Thymus (tissue), 11 donors: Measurements from ENCODE around the gene MBNL2. TPM values are rescaled to one million over a fixed set of nuclear protein-coding genes. Genes with fewer than 3 reads are reported as not detected.

Experiments
- DNase-seq, 9 donors: peaks; one replicate each; pipeline ENCODE4 v3.0.0-alpha.2; 2013; ENCODE audit warnings: low spot score in 9 of 9, low read depth in 6 of 9, missing footprints in 1 of 9
- H3K27ac ChIP-seq, 2 donors: one replicate each; pipeline ENCODE4 v1.5.1; 2013; ENCODE audit warnings: control low read depth in 1 of 2, low read depth in 1 of 2, low read length in 1 of 2, mild to moderate bottlenecking in 1 of 2, moderate library complexity in 1 of 2
- H3K27me3 ChIP-seq, 2 donors: one replicate each; pipeline ENCODE4 v1.5.1; 2013; ENCODE audit warnings: low read length in 1 of 2; ENCODE audit not compliant: control insufficient read depth in 2 of 2, insufficient read depth in 1 of 2
- H3K36me3 ChIP-seq, 2 donors: one replicate each; pipeline ENCODE4 v1.5.1; 2013; ENCODE audit warnings: low read length in 1 of 2, mild to moderate bottlenecking in 1 of 2, moderate library complexity in 1 of 2; ENCODE audit not compliant: control insufficient read depth in 2 of 2, insufficient read depth in 2 of 2
- H3K4me1 ChIP-seq, 2 donors: one replicate each; pipeline ENCODE4 v1.5.1; 2013; ENCODE audit warnings: low read length in 2 of 2; ENCODE audit not compliant: control insufficient read depth in 2 of 2, insufficient read depth in 2 of 2
- H3K4me3 ChIP-seq, 2 donors: one replicate each; pipeline ENCODE4 v1.5.1; 2013; ENCODE audit warnings: low read length in 2 of 2, control low read depth in 1 of 2, mild to moderate bottlenecking in 1 of 2
- H3K9me3 ChIP-seq, 2 donors: one replicate each; pipeline ENCODE4 v1.5.1; 2013; ENCODE audit warnings: low read length in 1 of 2, mild to moderate bottlenecking in 1 of 2; ENCODE audit not compliant: control insufficient read depth in 2 of 2, insufficient read depth in 1 of 2
- WGBS: extraction: QIAGEN DNeasy Blood & Tissue Kit; methylation state at CpG from one replicate; pipeline ENCODE4 v1.1.7; 2013; 5-methylcytosine and 5-hydroxymethylcytosine counted together
- polyA plus RNA-seq: library from polyadenylated mRNA; stranded (reverse); fragments of 200-250 nt; gene quantifications from one replicate; pipeline ENCODE4 v1.2.3, GENCODE V29; 2013
- total RNA-seq: library from RNA; stranded (reverse); fragments of 120-200 nt; gene quantifications from one replicate; pipeline ENCODE4 v1.2.4, GENCODE V29; 2013
- donor health status: healthy.

Gene MBNL2
- total and polyA plus RNA-seq, 2 donors, result 22.7 to 27.1 TPM

DNA sequence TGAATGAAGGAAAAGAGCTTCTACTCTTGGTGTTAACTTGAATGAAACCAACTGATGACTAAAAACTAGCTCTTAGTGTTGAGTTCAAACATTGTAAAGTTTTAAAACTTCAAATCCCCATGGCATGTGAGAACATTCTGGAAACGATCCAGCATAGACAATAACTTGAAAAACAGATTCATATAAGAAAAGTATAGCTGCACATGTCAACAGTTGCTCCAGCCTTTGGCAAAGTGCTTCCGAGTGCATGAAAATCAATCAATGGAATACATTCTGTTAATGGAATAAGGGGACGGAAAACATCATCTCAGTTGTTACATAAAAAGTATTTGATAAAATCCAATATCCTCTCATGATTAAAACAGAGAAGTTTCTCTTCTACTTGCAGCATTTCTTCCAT is 89.8 kb downstream of the MBNL2 start:
- 97% methylated on average over 3 of the region's 3 CpGs for WGBS

DNA sequence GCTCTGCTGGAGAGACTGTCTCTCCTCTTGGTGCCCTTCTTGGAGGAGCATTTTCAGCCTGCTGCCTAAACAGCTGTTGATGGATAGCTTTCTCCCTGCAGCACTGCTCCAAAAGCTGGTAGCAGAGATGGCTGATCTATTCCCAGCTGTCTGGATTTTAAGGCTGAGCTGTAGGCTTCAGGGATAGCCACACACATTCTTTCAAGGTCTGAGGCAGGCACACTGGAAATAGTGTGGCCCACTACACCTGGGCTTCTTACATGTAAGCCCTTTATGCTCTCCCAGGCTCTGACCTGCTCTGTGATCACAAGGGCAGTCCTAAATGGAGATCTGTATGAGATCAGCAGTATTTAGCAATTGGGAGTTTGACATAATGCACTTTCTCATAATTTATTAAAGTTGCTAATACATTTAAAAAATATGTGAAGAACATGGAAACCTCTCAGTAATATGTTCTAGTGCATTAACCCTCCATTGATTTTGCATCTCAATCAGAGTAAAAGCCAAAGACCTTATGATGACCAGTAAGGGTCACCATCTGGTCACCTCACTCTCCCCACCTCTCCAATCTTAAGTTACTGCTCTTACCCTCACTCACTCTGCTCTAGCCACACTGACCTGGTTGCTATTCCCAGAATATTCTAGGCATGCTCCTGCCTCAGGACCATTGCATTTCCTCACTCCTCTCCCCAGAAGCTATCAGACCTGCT is 91.6 kb downstream of the MBNL2 start:
- Histone ChIP-seq H3K4me3 (no peak overlapping the region), H3K36me3 (peaks cover 0 to 2% of the 10 kb centered on the region in 2 donors), H3K27ac (no peak overlapping the region), H3K27me3 (no peaks in the 10 kb centered on the region), H3K4me1 (no peaks in the 10 kb centered on the region), H3K9me3 (no peaks in the 10 kb centered on the region)
- DNase-seq, result no peak

More for the DNA sequence above, 89.8 kb downstream of the MBNL2 start:
- no peak for DNase-seq
- H3K36me3 ChIP-seq, result peaks cover 0 to 2% of the 10 kb centered on the region in 2 donors
- H3K4me3 ChIP-seq, result no peak overlapping the region
- no peaks in the 10 kb centered on the region for H3K4me1 ChIP-seq
- H3K9me3 ChIP-seq, result no peaks in the 10 kb centered on the region
- H3K27ac ChIP-seq, result no peak overlapping the region
- no peaks in the 10 kb centered on the region for H3K27me3 ChIP-seq

DNA sequence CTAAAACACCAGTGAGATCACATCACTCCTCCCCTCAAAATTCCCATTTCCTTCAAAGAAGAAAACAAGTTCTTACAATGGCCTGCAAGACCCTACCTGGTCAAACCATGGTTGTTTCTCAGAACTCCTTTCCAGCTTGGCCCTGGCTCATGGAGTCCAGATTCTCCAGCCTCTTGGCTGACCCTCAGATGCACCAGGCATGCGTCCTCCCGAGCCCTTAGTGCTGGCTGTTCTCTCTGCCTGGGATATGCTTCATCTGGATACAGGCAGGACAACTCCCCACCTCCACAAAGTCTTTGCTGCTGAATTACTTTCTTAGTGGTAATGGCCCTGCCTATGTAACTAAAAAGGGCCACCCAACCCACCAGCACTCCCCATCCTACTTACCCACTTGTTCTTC is 94.3 kb downstream of the MBNL2 start:
- Histone ChIP-seq H3K27me3 (no peaks in the 10 kb centered on the region), H3K4me3 (no peak overlapping the region), H3K9me3 (no peaks in the 10 kb centered on the region), H3K36me3 (peaks cover 0 to 2% of the 10 kb centered on the region in 2 donors), H3K27ac (no peak overlapping the region), H3K4me1 (no peaks in the 10 kb centered on the region)
- DNase-seq, result no peak
- WGBS, result 96% methylated on average over 2 of the region's 2 CpGs

DNA sequence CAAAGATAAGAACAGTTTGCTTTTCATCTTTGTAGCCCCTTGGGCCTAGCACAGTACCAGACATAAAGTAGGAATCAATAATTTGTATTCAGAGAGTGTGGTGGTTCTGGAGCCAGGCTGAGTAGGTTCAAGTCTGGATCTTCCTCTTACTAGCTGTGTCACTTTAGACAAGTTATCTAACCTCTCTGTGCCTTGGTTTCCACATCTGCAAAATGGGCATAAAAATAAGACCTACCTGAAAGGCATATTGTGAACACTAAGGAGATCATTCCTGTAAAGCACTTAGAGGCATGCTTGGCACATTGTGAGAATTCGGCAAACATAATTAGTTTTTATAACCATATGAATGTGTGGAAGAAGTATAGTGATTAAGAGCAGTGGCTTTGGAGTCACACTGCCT is 95.8 kb downstream of the MBNL2 start:
- WGBS, result 98% methylated on average over 1 of the region's 1 CpG
- no peak for DNase-seq
- Histone ChIP-seq H3K4me3 (no peak overlapping the region), H3K27ac (no peak overlapping the region), H3K27me3 (no peaks in the 10 kb centered on the region), H3K4me1 (no peaks in the 10 kb centered on the region), H3K9me3 (no peaks in the 10 kb centered on the region), H3K36me3 (peaks cover 0 to 2% of the 10 kb centered on the region in 2 donors)

DNA sequence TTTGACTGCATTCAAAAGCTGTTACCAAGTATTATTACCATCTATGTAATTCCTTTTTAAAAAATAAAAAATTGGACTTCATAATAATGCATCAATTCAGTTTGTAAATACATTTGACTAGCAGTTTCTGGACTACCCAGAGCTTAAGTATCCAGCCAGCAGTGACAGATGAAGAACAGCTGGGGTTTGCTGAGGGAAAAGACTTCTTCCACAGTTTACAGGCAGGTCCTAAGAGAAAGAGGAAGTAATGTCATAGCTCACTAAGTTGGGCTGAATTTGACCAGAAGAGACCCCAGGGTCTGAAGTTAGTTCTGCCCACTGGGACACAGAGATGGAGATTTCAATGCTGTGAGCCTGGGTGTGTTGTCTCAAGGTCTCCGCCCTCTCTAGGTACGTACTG is 96.4 kb downstream of the MBNL2 start:
- H3K4me1 ChIP-seq, result no peaks in the 10 kb centered on the region
- peaks cover 0 to 2% of the 10 kb centered on the region in 2 donors for H3K36me3 ChIP-seq
- H3K27me3 ChIP-seq, result no peaks in the 10 kb centered on the region
- no peak overlapping the region for H3K27ac ChIP-seq
- no peaks in the 10 kb centered on the region for H3K9me3 ChIP-seq
- no peak for DNase-seq
- 72% methylated on average over 2 of the region's 2 CpGs for WGBS
- H3K4me3 ChIP-seq, result no peak overlapping the region

DNA sequence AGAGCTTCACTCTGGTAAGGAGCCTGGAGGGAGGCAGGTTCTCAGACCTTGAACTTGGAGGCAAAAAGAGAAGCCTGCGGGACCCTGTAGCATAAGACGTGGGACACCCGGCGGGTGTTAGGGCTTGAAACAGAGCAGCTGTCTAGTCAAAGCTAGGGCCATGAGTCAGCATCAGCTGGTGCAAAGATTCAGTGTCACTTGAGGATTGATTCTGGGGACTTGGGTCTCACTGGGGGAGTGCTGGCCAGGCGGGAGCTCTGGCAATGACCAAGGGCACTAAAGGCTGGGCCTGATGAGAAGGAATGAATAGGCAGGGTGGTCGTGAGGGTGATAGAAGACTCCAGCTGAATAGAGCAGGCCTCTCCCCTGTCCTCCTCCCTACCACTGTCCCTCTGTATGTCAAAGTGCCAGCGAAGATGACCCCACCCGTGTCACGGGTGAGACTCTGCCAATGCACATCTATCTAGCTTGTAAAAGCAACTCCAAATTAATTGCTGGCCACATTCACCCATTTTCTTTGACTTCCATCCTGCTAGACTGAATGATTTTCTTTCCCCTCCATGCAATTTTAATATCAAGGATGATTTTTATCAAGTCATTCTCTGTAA is 97.1 kb downstream of the MBNL2 start:
- Histone ChIP-seq H3K9me3 (no peaks in the 10 kb centered on the region), H3K4me3 (no peak overlapping the region), H3K27ac (no peak overlapping the region), H3K4me1 (no peaks in the 10 kb centered on the region), H3K27me3 (no peaks in the 10 kb centered on the region), H3K36me3 (peaks cover 0 to 2% of the 10 kb centered on the region in 2 donors)
- no peak for DNase-seq
- 88% methylated on average over 9 of the region's 9 CpGs for WGBS

DNA sequence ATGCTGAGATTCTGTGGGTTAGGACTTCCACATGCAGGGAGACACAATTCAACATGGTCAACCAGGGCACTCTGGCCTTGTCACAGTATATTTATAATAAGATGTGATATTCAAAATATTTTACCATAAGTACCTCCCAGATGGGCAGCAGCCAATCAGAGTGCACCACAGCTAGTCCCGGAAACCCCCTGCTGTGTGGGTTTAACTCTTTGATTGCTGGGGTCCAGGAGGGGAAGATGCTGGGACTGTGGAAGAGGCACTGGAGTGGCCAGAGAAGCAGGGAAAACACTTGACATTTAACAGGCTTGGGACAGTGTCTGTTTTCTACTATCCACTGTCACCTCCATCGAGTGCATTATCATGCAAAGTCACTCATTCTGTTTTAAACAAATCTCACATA is 99.0 kb downstream of the MBNL2 start:
- H3K27ac ChIP-seq, result no peak overlapping the region
- DNase-seq, result no peak
- no peaks in the 10 kb centered on the region for H3K4me1 ChIP-seq
- no peaks in the 10 kb centered on the region for H3K36me3 ChIP-seq
- H3K4me3 ChIP-seq, result no peak overlapping the region
- H3K27me3 ChIP-seq, result no peaks in the 10 kb centered on the region
- H3K9me3 ChIP-seq, result no peaks in the 10 kb centered on the region
- WGBS, result 89% methylated on average over 2 of the region's 2 CpGs

DNA sequence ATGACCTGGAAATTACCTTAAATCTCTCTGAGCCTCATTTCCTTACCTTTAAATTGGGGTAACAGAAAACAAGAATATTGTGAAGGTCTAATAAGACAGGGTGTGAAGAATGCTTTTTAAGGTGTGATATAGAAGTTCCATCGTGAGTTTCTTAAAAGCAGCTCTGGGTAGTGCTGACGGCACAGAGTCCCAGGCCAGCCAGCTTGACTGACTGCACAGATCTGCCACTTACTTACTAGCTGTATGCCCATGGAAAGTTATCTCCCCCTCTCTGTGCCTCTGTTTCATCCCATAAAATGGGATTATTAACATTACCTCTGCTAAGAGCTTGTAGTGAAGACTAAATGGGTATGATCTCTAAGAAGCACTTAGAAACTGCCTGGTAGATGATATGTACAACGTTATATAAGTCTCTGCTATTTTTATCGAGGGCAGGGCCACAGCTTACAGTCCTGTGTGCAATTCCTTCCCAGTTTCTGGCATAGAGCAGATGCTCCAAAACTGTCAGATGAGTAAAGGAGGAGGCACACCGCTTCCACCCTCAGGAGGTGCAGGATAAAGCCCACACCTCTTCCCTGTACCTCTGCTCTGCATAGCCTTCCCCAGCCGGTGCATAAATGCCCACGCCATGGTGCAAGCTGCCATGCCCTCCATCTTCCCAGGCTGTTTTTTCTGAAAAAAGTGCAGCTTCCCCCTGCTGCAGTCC is 99.6 kb downstream of the MBNL2 start:
- WGBS, result 97% methylated on average over 7 of the region's 7 CpGs
- Histone ChIP-seq H3K4me3 (no peak overlapping the region), H3K27me3 (no peaks in the 10 kb centered on the region), H3K36me3 (no peaks in the 10 kb centered on the region), H3K4me1 (no peaks in the 10 kb centered on the region), H3K9me3 (no peaks in the 10 kb centered on the region), H3K27ac (no peak overlapping the region)
- DNase-seq, result no peak

DNA sequence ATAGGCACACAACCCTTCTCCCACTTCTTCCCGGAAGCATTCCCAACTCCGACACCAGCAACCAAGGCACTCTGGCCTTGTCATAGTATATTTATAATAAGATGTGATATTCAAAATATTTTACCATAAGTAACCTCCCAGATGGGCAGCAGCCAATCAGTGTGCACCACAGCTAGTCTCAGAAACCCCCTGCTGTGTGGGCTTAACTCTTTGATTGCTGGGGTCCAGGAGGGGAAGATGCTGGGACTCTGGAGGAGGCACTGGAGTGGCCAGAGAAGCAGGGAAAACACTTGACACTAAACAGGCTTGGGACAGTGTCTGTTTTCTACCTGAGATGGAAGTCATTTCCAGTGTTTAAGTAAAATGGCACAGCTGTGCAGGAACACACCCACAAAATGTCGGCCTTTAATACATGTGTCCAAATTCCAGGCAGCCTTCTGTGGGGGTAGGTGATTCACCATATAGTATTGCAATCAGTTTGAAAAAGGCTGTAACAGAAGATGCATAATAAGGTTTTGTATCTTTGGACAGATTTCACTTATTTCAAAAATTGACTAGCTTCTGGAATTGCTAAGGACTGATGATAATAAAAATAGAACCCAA is 100.7 kb downstream of the MBNL2 start:
- H3K4me1 ChIP-seq, result peaks cover 0 to under 1% of the 10 kb centered on the region in 2 donors

More for the DNA sequence above, 100.7 kb downstream of the MBNL2 start:
- no peaks in the 10 kb centered on the region for H3K36me3 ChIP-seq
- no peak overlapping the region for H3K27ac ChIP-seq
- 98% methylated on average over 3 of the region's 3 CpGs for WGBS
- no peak for DNase-seq
- H3K27me3 ChIP-seq, result no peaks in the 10 kb centered on the region
- no peak overlapping the region for H3K4me3 ChIP-seq
- no peaks in the 10 kb centered on the region for H3K9me3 ChIP-seq
